22Rv1 (cell line): Measurements from ENCODE around the gene DVL2.
A peak's percentile ranks its signal among the peaks of the same experiment; 100 is the strongest.

Experiments used
- H3K27ac ChIP-seq: fragments of 450-650 bp; 2 replicates; pipeline ENCODE4 v1.5.1; 2017
- ZFX ChIP-seq: fragments of 450-650 bp; IDR thresholded peaks from 2 replicates; pipeline ENCODE4 v1.6.1; 2017; ENCODE audit warnings: antibody characterized with exemption, borderline replicate concordance
- TF ChIP-seq, protein P1 (sequence below): fragments of 450-650 bp; IDR thresholded peaks from 2 replicates; pipeline ENCODE4 v1.5.1; 2017; ENCODE audit warnings: mild to moderate bottlenecking

The DVL2 gene

DNA sequence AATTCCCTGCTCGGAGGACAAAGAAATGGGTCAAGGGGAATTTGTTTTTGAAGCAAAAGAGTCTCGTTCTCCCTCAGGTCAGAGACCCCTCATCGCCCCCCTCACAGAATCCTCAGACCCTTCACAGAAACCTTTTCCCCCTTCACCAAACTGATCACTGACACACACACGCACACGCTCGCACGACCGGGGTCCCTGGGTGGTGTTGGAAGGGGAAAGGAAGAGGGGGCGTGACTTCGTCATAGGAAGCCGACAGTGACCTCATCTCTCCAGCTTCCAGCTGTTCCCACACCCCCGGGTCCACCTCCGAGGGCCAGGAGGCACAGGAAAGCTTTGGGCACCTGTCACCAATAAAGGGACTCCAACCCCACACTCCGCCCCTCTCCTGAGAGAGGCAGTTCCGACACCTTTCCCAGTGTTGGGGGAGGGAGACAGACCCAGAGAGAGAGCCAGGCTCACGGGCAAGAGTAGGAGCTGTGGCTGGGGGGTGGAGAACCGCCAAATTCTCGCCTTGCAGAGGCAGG, 56.3 kb downstream of the DVL2 start:
- TF ChIP-seq, protein P1, sequence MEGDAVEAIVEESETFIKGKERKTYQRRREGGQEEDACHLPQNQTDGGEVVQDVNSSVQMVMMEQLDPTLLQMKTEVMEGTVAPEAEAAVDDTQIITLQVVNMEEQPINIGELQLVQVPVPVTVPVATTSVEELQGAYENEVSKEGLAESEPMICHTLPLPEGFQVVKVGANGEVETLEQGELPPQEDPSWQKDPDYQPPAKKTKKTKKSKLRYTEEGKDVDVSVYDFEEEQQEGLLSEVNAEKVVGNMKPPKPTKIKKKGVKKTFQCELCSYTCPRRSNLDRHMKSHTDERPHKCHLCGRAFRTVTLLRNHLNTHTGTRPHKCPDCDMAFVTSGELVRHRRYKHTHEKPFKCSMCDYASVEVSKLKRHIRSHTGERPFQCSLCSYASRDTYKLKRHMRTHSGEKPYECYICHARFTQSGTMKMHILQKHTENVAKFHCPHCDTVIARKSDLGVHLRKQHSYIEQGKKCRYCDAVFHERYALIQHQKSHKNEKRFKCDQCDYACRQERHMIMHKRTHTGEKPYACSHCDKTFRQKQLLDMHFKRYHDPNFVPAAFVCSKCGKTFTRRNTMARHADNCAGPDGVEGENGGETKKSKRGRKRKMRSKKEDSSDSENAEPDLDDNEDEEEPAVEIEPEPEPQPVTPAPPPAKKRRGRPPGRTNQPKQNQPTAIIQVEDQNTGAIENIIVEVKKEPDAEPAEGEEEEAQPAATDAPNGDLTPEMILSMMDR, result no peak
- no peak for TF ChIP-seq ZFX
- H3K27ac ChIP-seq, result peak overlapping the region; percentile 10; the same call in 1 of the 2 replicates

DNA sequence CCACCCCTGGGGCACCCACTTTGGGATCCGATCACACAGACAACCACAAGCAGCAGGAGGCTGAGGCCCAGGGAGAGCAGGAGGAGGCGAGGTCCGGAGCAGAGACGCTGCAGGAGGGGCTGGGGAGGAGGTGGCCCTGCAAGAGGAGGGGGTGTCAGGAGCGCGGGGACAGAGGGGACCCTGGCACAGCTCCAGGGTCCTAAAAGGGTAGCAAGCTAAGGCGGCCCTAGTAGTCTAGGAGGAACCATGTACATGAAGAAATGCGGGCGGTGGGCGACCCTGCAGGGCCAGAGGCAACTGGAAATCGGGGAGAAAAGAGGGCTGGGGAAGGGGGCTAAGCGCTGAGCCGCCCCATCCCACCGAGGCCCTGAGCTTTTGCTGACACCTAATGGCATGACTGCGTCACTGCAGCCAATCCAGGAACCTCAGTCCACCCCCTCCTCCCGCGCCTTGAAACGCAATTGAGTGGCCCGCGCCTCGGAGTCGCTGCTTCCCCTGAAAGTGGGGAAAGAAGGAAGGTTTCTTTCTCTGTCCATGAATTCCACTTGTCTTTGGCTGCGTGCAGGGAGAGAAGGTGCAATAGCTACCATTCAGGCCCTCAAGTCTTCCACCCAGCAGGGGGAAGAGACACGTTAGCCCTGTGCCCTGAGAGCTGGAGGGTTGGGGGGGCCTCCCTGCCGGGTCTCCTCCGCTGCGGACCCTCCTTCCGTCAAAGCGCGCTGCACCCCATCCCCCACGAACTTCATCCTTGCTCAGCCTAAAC, 56.9 kb downstream of the DVL2 start:
- H3K27ac ChIP-seq, result peak overlapping the region; percentile 10; the same call in 1 of the 2 replicates
- TF ChIP-seq ZFX, result no peak
- TF ChIP-seq, protein P1, result peak; percentile 93

DNA sequence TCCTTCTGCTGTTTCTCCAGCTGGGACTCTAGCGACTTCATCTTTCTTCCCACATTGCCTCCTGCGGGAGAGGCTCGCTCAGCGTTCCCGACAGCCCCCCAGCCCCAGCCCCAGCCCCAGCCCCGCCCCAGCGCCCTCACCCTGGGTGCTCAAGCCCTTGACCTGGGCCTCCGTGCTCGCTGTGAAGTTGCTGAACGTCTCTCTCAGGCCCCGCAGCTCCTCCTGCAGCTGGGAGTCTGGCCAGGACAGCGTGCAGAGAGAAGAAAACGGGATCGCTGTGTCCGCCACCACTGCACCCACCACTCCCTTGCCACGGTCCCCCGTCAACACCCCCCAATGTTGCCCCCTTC, 57.5 kb downstream of the DVL2 start:
- TF ChIP-seq, protein P1, result no peak
- TF ChIP-seq ZFX, result no peak
- peak overlapping the region; percentile 10; the same call in 1 of the 2 replicates for H3K27ac ChIP-seq

DNA sequence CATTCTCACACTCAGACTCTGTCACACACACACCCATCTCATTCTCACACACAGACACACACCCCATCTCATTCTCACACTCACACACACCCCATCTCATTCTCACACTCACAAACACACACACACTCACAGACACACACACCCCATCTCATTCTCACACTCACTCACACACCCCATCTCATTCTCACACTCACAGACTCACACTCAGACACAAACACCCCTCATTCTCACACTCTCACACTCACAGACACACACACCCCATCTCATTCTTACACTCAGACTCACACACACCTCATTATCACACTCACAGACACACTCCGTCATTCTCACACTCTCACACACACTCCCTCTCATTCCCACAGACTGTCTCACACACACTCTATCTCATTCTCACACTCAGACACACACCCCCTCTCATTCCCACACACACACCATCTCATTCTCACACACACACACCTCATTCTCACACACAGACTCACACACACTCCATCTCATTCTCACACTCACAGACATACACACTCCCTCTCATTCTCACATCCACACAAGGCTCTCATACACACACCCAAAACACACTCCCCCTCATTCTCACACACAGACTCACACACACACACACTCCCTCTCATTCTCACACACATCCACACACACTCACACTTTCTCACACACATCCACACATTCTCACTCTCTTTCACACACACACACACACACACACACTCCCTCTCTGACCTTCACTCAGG, 58.0 kb downstream of the DVL2 start:
- no peak overlapping the region; the same call in 1 of the 2 replicates for H3K27ac ChIP-seq
- TF ChIP-seq ZFX, result no peak
- TF ChIP-seq, protein P1, result no peak
